Epithelial cell of proximal tubule (primary cell): ENCODE data around the gene USP15. TPM values are rescaled to one million over a fixed set of nuclear protein-coding genes. Genes with fewer than 3 reads are reported as not detected.

ENCODE experiments used
- DNase-seq: peaks from one replicate; pipeline ENCODE4 v3.0.0-alpha.2; 2011; ENCODE audit warnings: low read depth
- H3K4me3 ChIP-seq: 2 replicates; pipeline ENCODE4 v1.5.1; 2011; ENCODE audit warnings: low read depth, mild to moderate bottlenecking, low read length
- CTCF ChIP-seq: conservative IDR thresholded peaks from 2 replicates; pipeline ENCODE4 v1.5.1; 2012; ENCODE audit warnings: low read depth, mild to moderate bottlenecking, low read length
- total RNA-seq: library from RNA; depleted of rRNA; stranded (reverse); fragments of >200 nt; gene quantifications from 2 replicates; pipeline ENCODE4 v1.2.3, GENCODE V29; 2015

The USP15 gene
- total RNA-seq, 1 donor from 2014 or later = 27.6 TPM

GRCh38 chr12:62221107-62221506 lies 39.1 kb upstream of the USP15 start:
- no peak for TF ChIP-seq CTCF
- DNase-seq = no peak
- no peak overlapping the region for H3K4me3 ChIP-seq

- no peak for DNase-seq
- no peak overlapping the region for H3K4me3 ChIP-seq
- no peak for TF ChIP-seq CTCF
These were observed 35.6 kb upstream of the USP15 start for GRCh38 chr12:62224601-62225000.

GRCh38 chr12:62227091-62227490 lies 33.1 kb upstream of the USP15 start:
- TF ChIP-seq CTCF = no peak
- DNase-seq = no peak
- H3K4me3 ChIP-seq = no peak overlapping the region

GRCh38 chr12:62230652-62231051 lies 29.6 kb upstream of the USP15 start:
- no peak for DNase-seq
- no peak overlapping the region for H3K4me3 ChIP-seq
- no peak for TF ChIP-seq CTCF

- DNase-seq = no peak
- no peak overlapping the region for H3K4me3 ChIP-seq
- TF ChIP-seq CTCF = no peak
These were observed 28.0 kb upstream of the USP15 start for GRCh38 chr12:62232143-62232729.

- no peak for TF ChIP-seq CTCF
- no peak for DNase-seq
- H3K4me3 ChIP-seq = no peak overlapping the region
These were observed 26.4 kb upstream of the USP15 start for GRCh38 chr12:62233805-62234204.

- H3K4me3 ChIP-seq = no peak overlapping the region
- DNase-seq = no peak
- no peak for TF ChIP-seq CTCF
These were observed 20.6 kb upstream of the USP15 start for GRCh38 chr12:62239571-62239970.
